MCF 10A (cell line): ENCODE results near the gene MLXIP. TPM values are rescaled to one million over a fixed set of nuclear protein-coding genes. Genes with fewer than 3 reads are reported as not detected.

Source experiments
- BruUV-seq: library from RNA; stranded (reverse); fragments of 400-500 nt; replicated peaks from 2 replicates; lab custom pipeline; 2021; lab: Mats Ljungman, UMichigan
- CTCF ChIA-PET: fragments of 300-600 bp; sonication (Branson Sonifier 250); formaldehyde crosslinking; extraction: SDS; loops from one replicate; lab custom pipeline; 2021; ENCODE audit warnings: antibody characterized with exemption, inconsistent platforms; lab: Yijun Ruan, JAX
- POLR2A ChIA-PET: fragments of 300-600, 350-650 bp; sonication (Branson Sonifier 250); formaldehyde crosslinking; extraction: SDS; loops from one replicate; lab custom pipeline; 2020; ENCODE audit warnings: antibody characterized with exemption, inconsistent platforms; lab: Yijun Ruan, JAX
- DNase-seq: peaks from one replicate; pipeline ENCODE4 v3.0.0-alpha.2; 2018; ENCODE audit not compliant: unreplicated experiment
- H3K27ac Mint-ChIP-seq: one replicate; pipeline ENCODE4 v1.8.0; 2022; ENCODE audit warnings: mild to moderate bottlenecking, low read depth, mixed read lengths; ENCODE audit not compliant: unreplicated experiment
- H3K27me3 Mint-ChIP-seq: one replicate; pipeline ENCODE4 v1.8.0; 2022; ENCODE audit warnings: mixed read lengths; ENCODE audit not compliant: insufficient read depth, unreplicated experiment
- H3K36me3 Mint-ChIP-seq: one replicate; pipeline ENCODE4 v1.8.0; 2022; ENCODE audit warnings: mild to moderate bottlenecking, moderate library complexity, mixed read lengths; ENCODE audit not compliant: insufficient read depth, unreplicated experiment
- H3K4me1 Mint-ChIP-seq: one replicate; pipeline ENCODE4 v1.8.0; 2022; ENCODE audit warnings: mixed read lengths; ENCODE audit not compliant: insufficient read depth, unreplicated experiment
- H3K4me3 Mint-ChIP-seq: one replicate; pipeline ENCODE4 v1.8.0; 2022; ENCODE audit warnings: mild to moderate bottlenecking, moderate library complexity, mixed read lengths; ENCODE audit not compliant: unreplicated experiment
- H3K9me3 Mint-ChIP-seq: one replicate; pipeline ENCODE4 v1.8.0; 2022; ENCODE audit warnings: mixed read lengths; ENCODE audit not compliant: unreplicated experiment
- intact Hi-C: fragments of 100-400 bp; cut with micrococcal nuclease; formaldehyde crosslinking; loops from 2 replicates; pipeline ENCODE4 v1.14.1; 2022
- total RNA-seq: library from RNA; stranded (reverse); gene quantifications from 2 replicates; pipeline ENCODE4 v1.2.3, GENCODE V29; 2022
- TF ChIP-seq, protein P1 (sequence below): fragments of 200-600 bp; IDR thresholded peaks from one replicate; pipeline ENCODE4 v1.8.0; 2022; ENCODE audit warnings: antibody characterized with exemption, mild to moderate bottlenecking; ENCODE audit not compliant: unreplicated experiment

The MLXIP gene
- total RNA-seq, 1 experiment from 2014 or later = 35.6 TPM

DNA sequence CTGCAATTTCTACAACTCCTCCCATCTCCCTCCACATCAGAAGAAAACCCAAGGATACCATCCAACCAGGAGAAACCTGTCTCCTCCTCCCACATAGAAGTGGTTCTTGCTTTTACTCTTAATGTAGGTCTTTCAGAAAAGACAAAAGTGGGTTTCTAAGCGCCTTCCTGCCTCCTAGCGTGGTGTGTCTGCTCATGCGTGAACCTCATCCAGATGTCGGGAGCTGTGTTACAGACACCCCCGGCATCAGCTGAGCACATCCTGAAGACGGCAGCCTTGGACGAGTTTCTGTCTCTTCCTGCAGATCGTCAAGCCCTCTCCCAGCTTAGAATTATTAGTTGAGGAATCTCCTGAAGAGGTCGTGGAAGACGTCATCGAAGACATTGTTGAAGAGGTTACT, 113.9 kb downstream of the MLXIP start:
- Mint-ChIP-seq H3K27me3 (no peaks in the 10 kb centered on the region), H3K4me3 (no peak overlapping the region), H3K4me1 (peaks cover 3% of the 10 kb centered on the region), H3K9me3 (peaks cover 7% of the 10 kb centered on the region), H3K36me3 (peaks cover 7% of the 10 kb centered on the region), H3K27ac (no peak overlapping the region)
- ChIA-PET CTCF (interaction anchor here (0.6 to 2.4 kb wide), 6 partner anchors 35 to 1009 kb away, joined by 3 to 15 read pairs (median 4); no protein-coding TSS in a partner anchor), POLR2A (no interaction called here)
- TF ChIP-seq, protein P1, sequence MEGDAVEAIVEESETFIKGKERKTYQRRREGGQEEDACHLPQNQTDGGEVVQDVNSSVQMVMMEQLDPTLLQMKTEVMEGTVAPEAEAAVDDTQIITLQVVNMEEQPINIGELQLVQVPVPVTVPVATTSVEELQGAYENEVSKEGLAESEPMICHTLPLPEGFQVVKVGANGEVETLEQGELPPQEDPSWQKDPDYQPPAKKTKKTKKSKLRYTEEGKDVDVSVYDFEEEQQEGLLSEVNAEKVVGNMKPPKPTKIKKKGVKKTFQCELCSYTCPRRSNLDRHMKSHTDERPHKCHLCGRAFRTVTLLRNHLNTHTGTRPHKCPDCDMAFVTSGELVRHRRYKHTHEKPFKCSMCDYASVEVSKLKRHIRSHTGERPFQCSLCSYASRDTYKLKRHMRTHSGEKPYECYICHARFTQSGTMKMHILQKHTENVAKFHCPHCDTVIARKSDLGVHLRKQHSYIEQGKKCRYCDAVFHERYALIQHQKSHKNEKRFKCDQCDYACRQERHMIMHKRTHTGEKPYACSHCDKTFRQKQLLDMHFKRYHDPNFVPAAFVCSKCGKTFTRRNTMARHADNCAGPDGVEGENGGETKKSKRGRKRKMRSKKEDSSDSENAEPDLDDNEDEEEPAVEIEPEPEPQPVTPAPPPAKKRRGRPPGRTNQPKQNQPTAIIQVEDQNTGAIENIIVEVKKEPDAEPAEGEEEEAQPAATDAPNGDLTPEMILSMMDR = no peak
- no peak for DNase-seq
- no TSS peak for BruUV-seq
- intact Hi-C loops = loop anchor here (10.0 kb wide), 1 partner anchor 398 kb away; the partner anchor contains the start of gene RHOF

DNA sequence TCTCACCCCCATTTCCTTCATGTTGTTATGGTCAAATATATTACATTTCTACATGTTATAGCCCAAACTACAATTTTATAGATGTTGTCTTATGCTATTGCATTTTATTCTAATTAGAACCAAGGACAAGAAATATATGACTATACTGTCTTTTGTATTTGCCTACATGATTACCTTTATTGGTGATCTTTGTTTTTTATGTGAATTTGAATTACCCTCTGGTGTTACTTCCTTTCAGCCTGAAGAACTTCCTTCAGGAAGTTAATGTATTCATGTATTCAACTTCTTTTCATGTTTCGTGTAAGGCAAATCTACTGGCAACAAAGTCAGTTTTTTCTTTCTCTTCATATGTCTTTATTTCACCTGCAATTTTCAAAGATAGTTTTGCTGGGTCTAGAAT, 116.2 kb downstream of the MLXIP start:
- peaks cover 7% of the 10 kb centered on the region for H3K36me3 Mint-ChIP-seq
- no peak overlapping the region for H3K27ac Mint-ChIP-seq
- intact Hi-C loops = loop anchor here (10.0 kb wide), 1 partner anchor 400 kb away; the partner anchor contains the start of gene RHOF
- H3K9me3 Mint-ChIP-seq = peaks cover 7% of the 10 kb centered on the region
- ChIA-PET CTCF (interaction anchor here (0.5 to 0.8 kb wide), 3 partner anchors 37 to 114 kb away, joined by 3 to 4 read pairs (median 3); no protein-coding TSS in a partner anchor), POLR2A (interaction anchor here (0.5 to 1.5 kb wide), 3 partner anchors 8 to 31 kb away, joined by 3 to 5 read pairs (median 3); partner anchors contain the start of genes B3GNT4 and DIABLO)
- TF ChIP-seq, protein P1 = no peak
- H3K27me3 Mint-ChIP-seq = no peaks in the 10 kb centered on the region
- H3K4me3 Mint-ChIP-seq = no peak overlapping the region
- H3K4me1 Mint-ChIP-seq = peaks cover 6% of the 10 kb centered on the region
- no peak for DNase-seq
- BruUV-seq = no TSS peak

- Mint-ChIP-seq H3K27me3 (no peaks in the 10 kb centered on the region), H3K36me3 (peaks cover 7% of the 10 kb centered on the region), H3K9me3 (peaks cover 7% of the 10 kb centered on the region), H3K4me1 (peaks cover 6% of the 10 kb centered on the region), H3K4me3 (no peak overlapping the region), H3K27ac (no peak overlapping the region)
- no peak for DNase-seq
- TF ChIP-seq, protein P1 = no peak
- CTCF ChIA-PET = interaction anchor here (0.8 to 0.9 kb wide), 3 partner anchors 65 to 145 kb away, joined by 3 read pairs; no protein-coding TSS in a partner anchor
- BruUV-seq = no TSS peak
- POLR2A ChIA-PET = interaction anchor here (0.8 kb wide), 1 partner anchor 31 kb away, joined by 3 read pairs; the partner anchor contains the start of gene DIABLO
- intact Hi-C loops = loop anchor here (10.0 kb wide), 1 partner anchor 401 kb away; the partner anchor contains the start of gene RHOF
These were observed 116.8 kb downstream of the MLXIP start for GRCh38 chr12:122195405-122195804.

Other genes starting within 250 kb of the MLXIP start
- 0.21 TPM in 1 of 2 replicates, not detected in the other for gene HPD, start 219.9 kb upstream of the MLXIP start, total RNA-seq
- gene PSMD9, start 190.0 kb upstream of the MLXIP start, total RNA-seq = 96.3 and 105 TPM in 2 replicates
- 19.7 and 23.5 TPM in 2 replicates for gene CFAP251, start 160.2 kb upstream of the MLXIP start, total RNA-seq
- 17.9 and 18.1 TPM in 2 replicates for gene BCL7A, start 56.9 kb upstream of the MLXIP start, total RNA-seq
- gene IL31, start 95.5 kb downstream of the MLXIP start, total RNA-seq = not detected in 2 replicates
- not detected in 2 replicates for gene LRRC43, start 104.4 kb downstream of the MLXIP start, total RNA-seq
- gene B3GNT4, start 125.0 kb downstream of the MLXIP start, total RNA-seq = 1.5 and 1.8 TPM in 2 replicates
- gene DIABLO, start 147.3 kb downstream of the MLXIP start, total RNA-seq = 69.6 and 70.1 TPM in 2 replicates
- 16.5 and 22.2 TPM in 2 replicates for gene VPS33A, start 187.7 kb downstream of the MLXIP start, total RNA-seq